Calu3 (cell line): ENCODE data around the gene FSTL5. TPM values are rescaled to one million over a fixed set of nuclear protein-coding genes. Genes with fewer than 3 reads are reported as not detected.

Experiments
- BruUV-seq: library from RNA; stranded (reverse); fragments of 400-500 nt; replicated peaks from 2 replicates; lab custom pipeline; 2021; lab: Mats Ljungman, UMichigan
- CTCF ChIA-PET: fragments of 300-600 bp; sonication (Branson Sonifier 250); formaldehyde crosslinking; loops from one replicate; lab custom pipeline; 2022; ENCODE audit warnings: antibody characterized with exemption; lab: Charles Lee
- DNase-seq: peaks from one replicate; pipeline ENCODE4 v3.0.0; 2022
- H3K27ac Mint-ChIP-seq: one replicate; pipeline ENCODE4 v1.8.0; 2022; ENCODE audit warnings: mixed read lengths; ENCODE audit not compliant: unreplicated experiment
- H3K27me3 Mint-ChIP-seq: one replicate; pipeline ENCODE4 v1.8.0; 2022; ENCODE audit warnings: mixed read lengths; ENCODE audit not compliant: unreplicated experiment
- H3K36me3 Mint-ChIP-seq: one replicate; pipeline ENCODE4 v1.8.0; 2022; ENCODE audit warnings: mild to moderate bottlenecking, moderate library complexity, mixed read lengths; ENCODE audit not compliant: insufficient read depth, unreplicated experiment
- H3K4me1 Mint-ChIP-seq: one replicate; pipeline ENCODE4 v1.8.0; 2022; ENCODE audit warnings: mild to moderate bottlenecking, low read depth, mixed read lengths; ENCODE audit not compliant: unreplicated experiment
- H3K4me3 Mint-ChIP-seq: one replicate; pipeline ENCODE4 v1.8.0; 2022; ENCODE audit warnings: mild to moderate bottlenecking, low read depth, moderate library complexity, mixed read lengths; ENCODE audit not compliant: unreplicated experiment
- H3K9me3 Mint-ChIP-seq: one replicate; pipeline ENCODE4 v1.8.0; 2022; ENCODE audit warnings: low read depth, mixed read lengths; ENCODE audit not compliant: unreplicated experiment
- intact Hi-C: fragments of 100-400 bp; cut with micrococcal nuclease; formaldehyde crosslinking; loops from one replicate; pipeline ENCODE4 v1.10.0; 2022; ENCODE audit not compliant: unreplicated experiment
- total RNA-seq: library from RNA; stranded (reverse); gene quantifications from 2 replicates; pipeline ENCODE4 v1.2.3, GENCODE V29; 2022
- TF ChIP-seq, protein P1 (sequence below): fragments of 200-600 bp; IDR thresholded peaks from one replicate; pipeline ENCODE4 v1.8.0; 2022; ENCODE audit warnings: antibody characterized with exemption; ENCODE audit not compliant: unreplicated experiment

The FSTL5 gene
- total RNA-seq, 1 experiment from 2014 or later, result not detected

DNA sequence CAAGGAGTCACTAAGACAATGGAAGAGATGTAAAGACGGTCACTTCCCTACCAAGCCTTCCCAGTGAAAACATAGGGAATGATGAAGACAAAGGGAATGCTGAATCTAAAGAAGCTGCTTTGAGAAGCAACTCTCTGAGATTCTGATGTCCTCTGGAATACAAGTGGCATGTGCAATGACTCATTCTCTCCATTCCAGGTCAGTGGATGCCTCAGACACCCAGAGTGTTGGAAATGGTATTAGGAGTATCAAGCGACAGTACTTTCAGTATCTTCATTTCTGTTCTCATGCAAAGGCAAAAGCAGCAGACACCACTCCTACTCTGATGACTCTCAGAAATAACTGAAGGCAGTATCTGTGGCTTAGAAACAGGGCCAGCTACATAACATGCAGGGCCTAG, 102.6 kb downstream of the FSTL5 start:
- no peaks in the 10 kb centered on the region for H3K36me3 Mint-ChIP-seq
- H3K27ac Mint-ChIP-seq, result no peak overlapping the region
- intact Hi-C loops, result loop anchor here (5.0 kb wide), 1 partner anchor 236 kb away; no protein-coding TSS in a partner anchor
- H3K4me1 Mint-ChIP-seq, result no peaks in the 10 kb centered on the region
- no peaks in the 10 kb centered on the region for H3K27me3 Mint-ChIP-seq
- no TSS peak for BruUV-seq
- H3K4me3 Mint-ChIP-seq, result no peak overlapping the region
- TF ChIP-seq, protein P1, sequence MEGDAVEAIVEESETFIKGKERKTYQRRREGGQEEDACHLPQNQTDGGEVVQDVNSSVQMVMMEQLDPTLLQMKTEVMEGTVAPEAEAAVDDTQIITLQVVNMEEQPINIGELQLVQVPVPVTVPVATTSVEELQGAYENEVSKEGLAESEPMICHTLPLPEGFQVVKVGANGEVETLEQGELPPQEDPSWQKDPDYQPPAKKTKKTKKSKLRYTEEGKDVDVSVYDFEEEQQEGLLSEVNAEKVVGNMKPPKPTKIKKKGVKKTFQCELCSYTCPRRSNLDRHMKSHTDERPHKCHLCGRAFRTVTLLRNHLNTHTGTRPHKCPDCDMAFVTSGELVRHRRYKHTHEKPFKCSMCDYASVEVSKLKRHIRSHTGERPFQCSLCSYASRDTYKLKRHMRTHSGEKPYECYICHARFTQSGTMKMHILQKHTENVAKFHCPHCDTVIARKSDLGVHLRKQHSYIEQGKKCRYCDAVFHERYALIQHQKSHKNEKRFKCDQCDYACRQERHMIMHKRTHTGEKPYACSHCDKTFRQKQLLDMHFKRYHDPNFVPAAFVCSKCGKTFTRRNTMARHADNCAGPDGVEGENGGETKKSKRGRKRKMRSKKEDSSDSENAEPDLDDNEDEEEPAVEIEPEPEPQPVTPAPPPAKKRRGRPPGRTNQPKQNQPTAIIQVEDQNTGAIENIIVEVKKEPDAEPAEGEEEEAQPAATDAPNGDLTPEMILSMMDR, result no peak
- CTCF ChIA-PET, result no interaction called here
- no peak for DNase-seq
- peaks cover 1% of the 10 kb centered on the region for H3K9me3 Mint-ChIP-seq

DNA sequence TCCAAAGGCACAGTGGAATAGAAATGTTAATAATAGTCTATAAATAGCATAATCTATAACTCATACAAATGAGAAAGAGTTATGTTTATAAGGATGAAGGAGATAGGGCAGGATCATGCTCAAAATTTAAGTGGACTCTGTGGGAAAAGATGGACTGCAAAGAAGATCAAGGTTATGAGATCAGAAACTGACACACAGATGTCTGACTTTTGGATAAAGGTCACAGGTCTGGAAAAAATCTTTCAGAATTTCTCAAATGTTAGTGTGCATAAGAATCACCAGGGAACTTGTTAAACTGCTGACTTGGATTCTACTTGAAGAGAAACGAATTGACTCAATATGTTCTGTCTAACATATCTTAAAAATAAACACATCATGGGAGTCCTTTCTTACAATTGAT, 104.1 kb downstream of the FSTL5 start:
- no peak for DNase-seq
- TF ChIP-seq, protein P1, result no peak

DNA sequence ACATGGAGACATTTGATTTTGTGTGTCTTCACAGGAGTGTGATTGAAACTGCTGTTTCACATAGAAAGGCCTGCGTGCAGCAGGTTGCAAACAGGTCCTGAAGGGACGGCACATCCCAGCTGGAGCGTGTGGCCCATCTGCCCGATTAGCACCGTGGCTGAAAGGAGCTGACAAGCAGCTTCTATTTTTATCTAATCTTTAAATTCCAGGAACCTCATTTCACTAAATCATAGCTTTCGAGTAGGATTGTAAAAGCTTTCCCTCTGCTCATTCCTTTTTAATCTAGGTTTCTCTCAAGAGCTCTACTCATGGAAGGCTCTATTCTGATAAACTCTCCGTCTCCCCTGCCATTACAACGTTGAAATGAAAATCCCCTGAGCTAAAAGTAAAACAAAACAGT, 106.8 kb downstream of the FSTL5 start:
- Mint-ChIP-seq H3K4me3 (no peak overlapping the region), H3K27ac (no peak overlapping the region), H3K36me3 (no peaks in the 10 kb centered on the region), H3K9me3 (no peaks in the 10 kb centered on the region), H3K4me1 (no peaks in the 10 kb centered on the region), H3K27me3 (no peaks in the 10 kb centered on the region)
- BruUV-seq, result no TSS peak
- TF ChIP-seq, protein P1, result no peak
- intact Hi-C loops, result no loop called here
- CTCF ChIA-PET, result no interaction called here
- DNase-seq, result no peak

More for the DNA sequence above, 104.1 kb downstream of the FSTL5 start:
- Mint-ChIP-seq H3K27ac (no peak overlapping the region), H3K9me3 (no peaks in the 10 kb centered on the region), H3K27me3 (no peaks in the 10 kb centered on the region), H3K36me3 (no peaks in the 10 kb centered on the region), H3K4me1 (no peaks in the 10 kb centered on the region), H3K4me3 (no peak overlapping the region)
- CTCF ChIA-PET, result no interaction called here
- intact Hi-C loops, result loop anchor here (5.0 kb wide), 1 partner anchor 238 kb away; no protein-coding TSS in a partner anchor
- no TSS peak for BruUV-seq

DNA sequence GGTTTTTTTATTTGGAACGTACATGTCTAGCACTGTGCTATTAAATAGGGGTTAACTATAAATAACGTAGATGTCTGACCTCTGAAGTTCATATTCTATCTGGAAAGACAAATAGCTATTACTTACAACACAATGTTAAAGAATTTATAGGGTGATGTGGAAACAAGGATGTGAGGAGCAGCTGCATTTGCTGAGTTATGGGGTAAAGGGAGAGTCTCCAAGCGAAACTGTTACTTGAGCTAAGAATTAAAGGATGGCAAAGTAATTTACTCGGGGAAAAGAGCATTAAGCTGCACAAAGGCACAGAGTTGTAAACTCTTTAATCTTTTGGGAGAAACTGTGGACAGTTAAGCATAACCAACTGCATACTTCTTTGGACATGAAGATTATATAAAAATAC, 117.7 kb downstream of the FSTL5 start:
- H3K27me3 Mint-ChIP-seq, result no peaks in the 10 kb centered on the region

More for the DNA sequence above, 117.7 kb downstream of the FSTL5 start:
- no TSS peak for BruUV-seq
- TF ChIP-seq, protein P1, result no peak
- no peak for DNase-seq
- Mint-ChIP-seq H3K4me3 (no peak overlapping the region), H3K4me1 (no peaks in the 10 kb centered on the region), H3K36me3 (no peaks in the 10 kb centered on the region), H3K27ac (no peak overlapping the region), H3K9me3 (no peaks in the 10 kb centered on the region)
- CTCF ChIA-PET, result no interaction called here
- intact Hi-C loops, result no loop called here
